GM13977 (cell line): Measurements from ENCODE around the gene GALNT15.

Experiments used
- DNase-seq: peaks from one replicate; pipeline ENCODE4 v3.0.0; 2012; ENCODE audit warnings: low spot score
- in situ Hi-C: fragments of 300-500 bp; cut with MboI; formaldehyde crosslinking; loops from one replicate; pipeline ENCODE4 v1.12.0; 2022; ENCODE audit warnings: low sequenced_read_pairs, low pct_unique_long_range_greater_than_20kb, mixed read lengths, inconsistent platforms; ENCODE audit not compliant: unreplicated experiment
- TF ChIP-seq, protein P1 (sequence below): IDR thresholded peaks from 2 replicates; pipeline ENCODE4 v1.5.1; 2012; ENCODE audit warnings: mild to moderate bottlenecking, control low read depth; ENCODE audit not compliant: insufficient read depth; ENCODE audit errors: extremely low read depth, missing control alignments

GALNT15 gene

DNA sequence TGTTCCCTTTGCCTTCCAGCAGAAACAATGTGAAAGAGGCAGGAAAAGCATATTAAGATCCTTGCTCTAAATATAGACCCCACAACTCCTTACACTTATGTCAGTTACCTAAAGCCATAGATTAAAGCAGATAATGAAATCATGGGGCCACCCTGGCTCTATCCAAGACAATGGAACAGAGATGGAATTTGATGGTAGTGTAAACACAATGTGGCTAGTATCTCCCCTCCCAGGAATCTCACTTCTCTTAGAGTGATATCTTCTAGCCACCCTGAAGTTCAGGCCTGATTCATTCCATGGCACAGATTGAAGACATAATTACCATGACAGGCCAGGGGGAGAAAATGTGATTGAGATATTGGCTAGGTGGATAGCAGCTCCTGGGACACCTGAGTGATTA, 32.6 kb downstream of the GALNT15 start:
- DNase-seq = no peak
- TF ChIP-seq, protein P1, sequence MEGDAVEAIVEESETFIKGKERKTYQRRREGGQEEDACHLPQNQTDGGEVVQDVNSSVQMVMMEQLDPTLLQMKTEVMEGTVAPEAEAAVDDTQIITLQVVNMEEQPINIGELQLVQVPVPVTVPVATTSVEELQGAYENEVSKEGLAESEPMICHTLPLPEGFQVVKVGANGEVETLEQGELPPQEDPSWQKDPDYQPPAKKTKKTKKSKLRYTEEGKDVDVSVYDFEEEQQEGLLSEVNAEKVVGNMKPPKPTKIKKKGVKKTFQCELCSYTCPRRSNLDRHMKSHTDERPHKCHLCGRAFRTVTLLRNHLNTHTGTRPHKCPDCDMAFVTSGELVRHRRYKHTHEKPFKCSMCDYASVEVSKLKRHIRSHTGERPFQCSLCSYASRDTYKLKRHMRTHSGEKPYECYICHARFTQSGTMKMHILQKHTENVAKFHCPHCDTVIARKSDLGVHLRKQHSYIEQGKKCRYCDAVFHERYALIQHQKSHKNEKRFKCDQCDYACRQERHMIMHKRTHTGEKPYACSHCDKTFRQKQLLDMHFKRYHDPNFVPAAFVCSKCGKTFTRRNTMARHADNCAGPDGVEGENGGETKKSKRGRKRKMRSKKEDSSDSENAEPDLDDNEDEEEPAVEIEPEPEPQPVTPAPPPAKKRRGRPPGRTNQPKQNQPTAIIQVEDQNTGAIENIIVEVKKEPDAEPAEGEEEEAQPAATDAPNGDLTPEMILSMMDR = no peak
- in situ Hi-C loops = no loop called here

DNA sequence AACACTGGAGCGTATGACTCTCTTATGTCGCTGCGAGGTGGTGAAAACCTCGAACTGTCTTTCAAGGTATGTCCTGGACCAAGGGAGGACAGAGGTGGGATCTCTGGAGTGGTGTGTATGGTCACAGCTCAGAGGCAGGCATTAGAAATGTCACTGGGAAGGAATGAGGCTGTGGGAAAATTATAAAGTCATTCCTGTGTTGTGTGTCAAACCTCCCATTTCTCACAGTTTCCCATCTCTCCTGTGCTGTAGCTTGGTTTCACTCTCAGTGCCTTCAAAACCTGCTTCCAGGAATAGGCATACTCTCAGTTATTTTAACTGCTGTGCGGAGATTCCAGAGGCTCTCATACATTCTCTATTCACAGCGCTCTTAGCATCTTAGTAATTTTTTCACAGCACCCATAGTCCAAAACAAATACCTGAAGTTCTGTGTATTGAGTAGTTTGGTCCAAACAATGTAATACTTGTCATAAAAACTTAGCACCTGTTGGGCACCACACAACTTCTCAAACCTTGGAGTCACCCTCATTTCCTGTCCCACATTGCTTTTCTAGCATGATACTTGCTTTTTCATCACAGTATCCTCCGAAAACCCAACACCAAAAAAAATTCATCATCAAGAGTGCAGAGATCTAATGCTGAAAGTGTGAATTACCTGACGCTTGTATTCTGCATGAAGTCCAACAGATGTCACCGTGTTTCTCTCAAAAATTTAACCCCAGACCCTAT, 36.9 kb downstream of the GALNT15 start:
- no peak for DNase-seq
- TF ChIP-seq, protein P1 = no peak
- in situ Hi-C loops = no loop called here

DNA sequence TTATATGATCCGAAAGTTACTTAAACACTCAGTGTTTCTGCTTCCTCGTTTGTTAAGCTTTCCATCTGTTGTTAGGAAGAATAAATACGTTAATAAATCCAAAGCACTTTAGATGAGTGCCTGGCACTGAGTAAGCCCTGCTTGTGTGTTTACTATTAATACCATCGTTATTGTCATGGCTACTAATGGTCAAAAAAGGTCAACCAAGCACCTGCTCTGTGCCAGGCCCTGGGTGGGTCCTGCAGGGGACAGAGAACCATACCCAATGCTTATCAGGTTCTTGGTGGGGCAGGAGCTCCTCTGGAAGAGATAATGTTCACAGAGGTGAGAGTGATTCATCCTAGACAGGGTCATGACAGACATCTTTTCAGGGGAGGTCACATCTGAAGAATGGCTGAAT, 39.9 kb downstream of the GALNT15 start:
- no peak for DNase-seq
- in situ Hi-C loops = no loop called here
- TF ChIP-seq, protein P1 = no peak

DNA sequence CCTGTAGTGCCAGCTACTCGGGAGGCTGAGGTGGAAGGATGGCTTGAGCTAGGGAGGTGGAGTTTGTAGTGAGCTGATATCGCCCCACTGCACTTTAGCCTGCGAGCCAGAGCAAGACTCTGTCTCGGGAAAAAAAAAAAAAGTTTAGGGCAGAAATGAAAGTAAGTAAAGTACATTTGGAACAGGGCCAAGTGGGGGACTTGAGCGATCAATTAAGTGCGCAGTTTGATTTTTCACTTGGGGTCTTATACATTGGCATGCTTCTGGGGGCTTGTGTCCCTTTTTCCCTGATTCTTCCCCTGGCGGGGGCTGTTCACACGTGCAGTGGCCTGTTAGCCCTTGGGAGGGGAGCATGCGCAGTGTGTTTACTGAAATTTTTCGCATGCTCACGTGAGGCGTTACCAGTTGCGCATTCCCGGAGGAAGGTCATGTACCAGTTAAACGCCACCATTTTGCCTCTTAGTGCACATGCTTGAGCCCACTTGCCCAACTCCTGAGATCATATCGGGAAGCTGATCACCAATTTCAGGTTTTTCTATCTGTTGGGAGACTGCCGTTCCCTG, 42.0 kb downstream of the GALNT15 start:
- in situ Hi-C loops = no loop called here
- DNase-seq = no peak
- TF ChIP-seq, protein P1 = no peak

DNA sequence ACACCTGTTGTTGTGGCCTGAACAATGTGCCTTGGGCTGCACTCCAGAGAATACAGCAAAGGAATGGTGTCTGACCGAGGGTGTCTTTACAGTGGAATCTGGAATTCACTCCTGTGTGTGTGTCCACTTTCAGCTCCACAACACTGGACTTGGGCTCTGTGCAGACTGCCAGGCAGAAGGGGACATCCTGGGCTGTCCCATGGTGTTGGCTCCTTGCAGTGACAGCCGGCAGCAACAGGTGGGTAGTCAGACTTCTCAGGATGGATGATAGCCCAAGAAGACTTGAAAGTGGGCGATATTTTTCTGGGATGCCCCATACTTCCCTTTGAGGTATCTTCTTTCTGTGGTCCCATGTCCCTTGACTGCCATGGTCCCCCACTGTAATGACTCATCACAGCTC, 45.3 kb downstream of the GALNT15 start:
- no peak for DNase-seq
- in situ Hi-C loops = no loop called here
- TF ChIP-seq, protein P1 = no peak

DNA sequence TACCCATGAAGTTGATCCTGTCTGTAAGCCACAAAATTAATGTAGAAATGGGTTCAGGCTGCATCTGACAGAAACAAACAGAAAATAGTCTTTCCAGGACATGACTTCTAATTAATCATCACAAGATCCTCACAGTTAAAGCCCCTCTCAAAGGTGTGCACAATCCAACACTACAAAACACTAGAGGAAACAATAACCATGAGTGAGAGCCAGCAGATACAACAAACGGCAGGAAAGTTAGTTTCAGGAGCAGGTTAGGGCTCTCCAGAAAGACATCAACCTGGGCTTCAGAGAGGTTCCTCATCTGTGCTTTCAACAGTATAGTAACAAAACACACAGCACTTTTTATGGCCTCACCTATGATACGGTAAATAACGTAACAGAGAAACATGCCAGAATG, 47.5 kb downstream of the GALNT15 start:
- no peak for DNase-seq
- TF ChIP-seq, protein P1 = no peak
- in situ Hi-C loops = no loop called here
